GM19395 (cell line): ENCODE data around the gene PGM5.

Experiments
- ATAC-seq: cut with Tn5 transposase; IDR thresholded peaks from one replicate; pipeline ENCODE4 v1.9.1; 2021; ENCODE audit warnings: mild to moderate bottlenecking, moderate library complexity; ENCODE audit not compliant: unreplicated experiment

The PGM5 gene

DNA sequence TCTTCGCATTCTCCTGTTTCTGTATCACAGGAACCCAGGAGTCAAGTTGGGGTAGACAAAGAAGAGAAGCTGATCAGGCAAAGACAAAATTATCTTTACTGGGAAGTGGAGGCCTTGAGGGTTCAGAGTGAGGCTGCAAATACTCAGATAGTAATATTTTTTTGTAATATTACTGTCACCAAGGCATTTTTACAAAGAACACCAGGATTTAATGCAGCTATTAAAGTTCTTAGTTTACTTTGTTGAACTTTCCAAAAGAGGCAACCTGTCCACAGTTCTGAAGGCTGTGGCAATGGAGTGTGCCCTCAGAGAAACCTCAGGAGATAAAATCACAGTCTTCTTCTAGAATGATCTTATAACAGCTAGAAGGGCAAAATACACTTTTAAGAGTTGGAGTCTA is 74.9 kb downstream of the PGM5 start:
- no peak for ATAC-seq

GRCh38 chr9:68433531-68434110 is 77.2 kb downstream of the PGM5 start:
- ATAC-seq: no peak

- no peak for ATAC-seq
Observed at GRCh38 chr9:68437785-68438184, 81.4 kb downstream of the PGM5 start.

DNA sequence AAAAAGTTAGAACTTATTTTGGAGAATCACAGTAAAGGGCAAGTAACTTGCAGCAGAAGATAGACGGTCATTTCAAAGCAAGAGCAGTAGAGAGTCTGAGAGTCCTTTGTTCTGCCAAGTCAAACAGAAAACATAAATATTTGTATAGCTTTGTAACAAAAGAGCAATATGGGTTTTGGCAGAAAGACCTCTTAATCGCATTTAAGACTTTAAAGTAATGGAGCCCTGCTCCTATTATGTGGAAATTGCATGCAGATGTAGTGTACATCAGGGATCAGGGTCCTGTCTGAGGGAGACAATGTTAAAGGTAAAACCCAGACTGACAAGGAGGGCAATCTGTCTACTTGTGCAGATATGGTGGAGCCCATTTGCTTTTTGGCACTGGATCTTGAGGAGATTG is 87.2 kb downstream of the PGM5 start:
- ATAC-seq: no peak

DNA sequence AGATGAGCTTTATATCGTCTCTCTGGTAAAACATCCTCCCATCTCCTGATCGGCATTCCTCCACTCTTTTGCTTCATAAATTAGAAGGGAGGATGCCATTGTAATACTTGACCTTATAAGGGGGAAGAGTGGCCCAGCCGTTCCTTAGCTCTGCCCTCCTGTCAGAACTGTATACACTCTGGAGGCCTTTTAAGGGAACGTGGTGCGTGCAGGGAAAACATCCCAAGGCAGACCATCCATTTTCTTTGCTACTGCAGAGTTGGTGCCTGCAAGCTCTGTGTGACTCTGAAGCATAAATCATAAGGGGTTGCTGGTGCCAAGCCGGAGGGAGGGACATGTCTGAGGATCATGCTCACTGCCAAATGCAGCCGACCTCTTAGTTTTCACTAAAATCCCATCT is 90.4 kb downstream of the PGM5 start:
- ATAC-seq: no peak

- no peak for ATAC-seq
Observed at GRCh38 chr9:68447611-68448010, 91.2 kb downstream of the PGM5 start.

DNA sequence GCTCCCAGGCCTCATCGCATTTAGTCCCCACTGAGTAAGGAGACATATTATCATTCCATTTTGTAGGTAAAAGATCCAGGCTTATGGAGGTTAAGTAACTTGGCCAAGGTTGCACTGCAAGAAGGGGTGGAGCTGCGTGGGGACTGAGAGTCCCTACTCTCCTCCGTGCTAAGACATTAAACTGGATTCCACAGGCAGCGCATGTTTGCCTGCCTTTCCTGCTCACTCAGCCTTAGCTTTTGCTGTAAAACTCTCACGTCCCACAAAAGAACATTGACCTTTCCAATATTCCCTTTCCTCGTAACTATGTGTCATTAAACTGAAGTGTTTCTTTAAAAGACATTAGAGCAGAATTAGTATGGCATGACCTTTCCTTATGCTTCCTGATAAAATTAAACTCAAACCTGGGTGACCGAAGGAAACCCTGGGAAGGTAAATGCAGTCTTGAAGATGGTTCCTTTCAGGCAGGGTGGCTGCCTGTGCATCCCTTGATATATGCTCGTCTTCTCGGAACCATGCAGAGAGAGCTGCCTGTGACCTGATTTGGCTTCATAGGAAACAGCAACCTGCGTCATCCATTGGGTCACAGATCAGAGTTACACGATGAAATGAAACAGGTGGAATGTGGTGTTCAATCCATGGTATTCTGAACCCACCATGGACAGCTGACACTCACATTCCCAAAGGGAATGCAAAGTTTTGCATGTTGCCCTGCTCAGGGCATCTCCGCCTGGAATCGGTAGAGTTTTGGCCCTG is 98.3 kb downstream of the PGM5 start:
- no peak for ATAC-seq

DNA sequence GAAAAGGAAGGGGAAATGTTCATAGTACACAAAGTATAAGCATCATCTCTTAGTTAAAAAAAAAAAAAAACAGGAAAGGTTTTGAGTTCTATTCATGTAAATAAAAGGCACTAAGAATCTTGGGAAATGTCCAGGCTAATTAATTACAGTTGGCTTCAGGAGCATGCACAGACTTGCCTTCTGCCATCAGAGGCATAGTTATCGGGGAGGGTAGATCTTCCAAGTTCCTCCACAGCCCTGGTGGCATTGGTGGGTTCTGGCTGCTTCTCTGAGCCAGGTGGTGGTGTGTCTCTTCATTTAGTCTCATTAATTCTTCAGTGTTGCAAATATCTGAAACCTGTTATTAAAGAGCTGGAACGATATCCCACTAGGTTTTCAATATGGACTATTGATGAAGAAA is 99.0 kb downstream of the PGM5 start:
- no peak for ATAC-seq

DNA sequence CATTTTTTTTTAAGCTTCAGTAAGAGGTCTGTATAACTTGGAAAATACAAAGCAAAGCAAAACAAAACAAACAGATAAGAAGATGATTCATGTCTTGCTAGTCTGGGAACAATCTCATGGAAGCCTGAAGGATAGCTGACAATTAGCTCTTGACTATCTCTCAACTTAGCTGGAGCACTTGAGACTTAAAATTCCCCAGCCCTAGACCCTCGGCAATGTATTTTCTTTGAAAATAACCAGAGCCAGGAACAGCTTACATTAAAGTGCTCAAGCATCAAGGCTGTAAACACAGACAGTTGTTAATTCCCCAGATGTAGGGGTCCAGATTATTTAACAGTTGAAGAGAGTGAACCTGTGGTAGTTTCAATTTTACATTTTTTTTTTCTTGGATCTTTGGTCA is 101.4 kb downstream of the PGM5 start:
- ATAC-seq: no peak

DNA sequence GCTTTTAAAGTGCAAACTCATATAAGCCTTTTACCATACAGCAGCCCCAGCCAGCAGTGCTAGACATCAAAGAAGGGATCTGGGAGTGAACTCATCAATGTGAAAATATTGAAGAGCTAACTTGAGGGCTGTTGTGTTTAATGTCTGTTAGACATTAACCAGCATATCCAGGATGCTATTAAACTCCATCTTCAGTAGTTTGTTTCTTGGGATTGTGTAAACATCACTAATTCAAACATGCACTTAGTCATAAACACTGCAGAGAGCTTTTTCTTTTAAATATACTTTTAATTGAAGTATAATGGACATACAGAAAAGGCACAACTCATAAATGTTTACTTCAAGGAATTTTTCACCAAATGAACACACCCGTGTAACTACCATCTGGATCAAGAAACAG is 102.5 kb downstream of the PGM5 start:
- ATAC-seq: no peak

DNA sequence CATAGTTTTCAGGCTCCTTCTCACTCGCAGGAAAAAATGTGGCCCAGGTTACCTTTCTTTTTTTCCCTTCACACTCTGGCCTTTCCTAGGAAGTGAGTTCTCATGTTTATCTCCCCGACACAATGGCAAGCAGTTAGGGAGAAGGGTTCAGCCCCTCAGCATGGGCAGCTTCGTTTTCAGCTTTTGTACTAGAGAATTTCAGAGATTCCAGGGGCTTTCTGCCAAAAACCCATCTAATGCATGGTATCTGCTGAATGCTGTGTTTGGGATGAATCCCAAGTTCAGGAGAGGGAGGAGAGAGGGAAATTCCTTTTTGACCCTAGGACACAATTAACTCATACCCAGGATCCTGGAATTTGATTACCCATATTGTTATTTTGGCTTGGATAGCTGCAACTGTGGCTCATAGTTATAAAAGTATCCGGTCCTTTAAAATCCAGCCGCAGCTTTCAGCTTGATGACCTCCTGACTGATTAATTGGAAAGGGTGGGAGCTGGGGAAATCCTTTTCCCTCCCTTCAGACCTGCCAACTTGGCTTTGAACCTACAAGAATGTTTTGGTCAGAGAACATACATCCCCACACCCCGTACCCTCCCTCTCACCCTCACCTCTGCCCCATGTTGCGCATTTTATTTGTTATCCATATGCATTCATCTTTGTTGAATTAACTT is 105.8 kb downstream of the PGM5 start:
- no peak for ATAC-seq

DNA sequence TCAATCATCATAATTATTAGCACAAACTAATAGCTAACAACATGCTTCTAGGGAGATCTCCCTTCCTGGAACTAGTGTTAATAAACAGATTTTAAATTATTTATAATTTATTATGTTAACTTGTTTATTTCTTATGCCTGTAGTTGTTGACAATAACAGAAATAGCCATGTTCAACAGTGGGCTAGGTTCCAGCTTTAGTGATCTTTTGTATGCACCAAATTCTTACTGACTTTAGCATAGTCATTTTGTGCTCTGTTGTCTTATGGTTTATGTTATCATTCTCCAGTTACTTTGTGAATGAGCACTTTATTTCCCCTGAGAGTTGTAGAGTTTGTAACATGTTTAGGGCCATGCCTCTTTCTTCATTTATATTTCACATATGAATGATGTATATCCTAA is 113.7 kb downstream of the PGM5 start:
- ATAC-seq: no peak

- ATAC-seq: no peak
Observed at GRCh38 chr9:68470634-68471033, 114.2 kb downstream of the PGM5 start.

GRCh38 chr9:68472119-68472518 is 115.7 kb downstream of the PGM5 start:
- ATAC-seq: no peak

- ATAC-seq: no peak
Observed at GRCh38 chr9:68473790-68474189, 117.4 kb downstream of the PGM5 start.

GRCh38 chr9:68476422-68476821 is 120.0 kb downstream of the PGM5 start:
- no peak for ATAC-seq

GRCh38 chr9:68476847-68477246 is 120.4 kb downstream of the PGM5 start:
- no peak for ATAC-seq

- ATAC-seq: no peak
Observed at GRCh38 chr9:68480807-68481206, 124.4 kb downstream of the PGM5 start.

GRCh38 chr9:68482548-68482947 is 126.1 kb downstream of the PGM5 start:
- no peak for ATAC-seq

DNA sequence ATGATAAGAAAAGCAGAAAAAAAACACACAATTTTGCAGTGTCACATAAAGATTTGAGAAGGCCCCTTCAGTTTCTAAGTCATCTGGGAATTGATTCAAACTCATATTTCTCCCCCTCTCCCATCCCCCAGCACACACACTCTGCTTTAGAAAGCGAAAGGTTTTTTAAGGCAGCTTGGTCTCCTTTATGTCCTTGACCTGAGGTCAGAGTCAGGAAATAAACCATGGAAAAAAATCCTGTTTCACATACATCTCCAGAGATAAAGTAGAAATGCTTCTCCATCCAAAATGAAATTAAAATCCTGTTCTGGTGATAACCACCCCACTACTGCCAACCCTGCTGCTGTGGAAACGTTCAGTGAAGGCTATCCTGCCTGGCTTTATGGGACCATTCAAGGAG is 131.7 kb downstream of the PGM5 start:
- no peak for ATAC-seq

- ATAC-seq: no peak
Observed at GRCh38 chr9:68489646-68490045, 133.2 kb downstream of the PGM5 start.

GRCh38 chr9:68492806-68493205 is 136.4 kb downstream of the PGM5 start:
- no peak for ATAC-seq
